Keratinocyte (primary cell): ENCODE results near the gene POLE3.

Experiments
- EZH2 ChIP-seq: IDR thresholded peaks from one replicate; pipeline ENCODE4 v1.6.1; 2012; ENCODE audit warnings: inconsistent platforms, mild to moderate bottlenecking, low read length, moderate library complexity
- TF ChIP-seq, protein P1 (sequence below), 3 experiments: IDR thresholded peaks in 1 of 3; conservative IDR thresholded peaks in 1 of 3; optimal IDR thresholded peaks in 1 of 3; 2 replicates in 2 of 3; 3 replicates in 1 of 3; pipeline versions ENCODE3 to v1.5.1; 2011; ENCODE audit warnings: low read length in 3 of 3, mild to moderate bottlenecking in 3 of 3, moderate library complexity in 2 of 3, control low read depth in 1 of 3, inconsistent platforms in 1 of 3; ENCODE audit not compliant: insufficient read depth in 2 of 3; ENCODE audit errors: extremely low read depth in 1 of 3

DNA sequence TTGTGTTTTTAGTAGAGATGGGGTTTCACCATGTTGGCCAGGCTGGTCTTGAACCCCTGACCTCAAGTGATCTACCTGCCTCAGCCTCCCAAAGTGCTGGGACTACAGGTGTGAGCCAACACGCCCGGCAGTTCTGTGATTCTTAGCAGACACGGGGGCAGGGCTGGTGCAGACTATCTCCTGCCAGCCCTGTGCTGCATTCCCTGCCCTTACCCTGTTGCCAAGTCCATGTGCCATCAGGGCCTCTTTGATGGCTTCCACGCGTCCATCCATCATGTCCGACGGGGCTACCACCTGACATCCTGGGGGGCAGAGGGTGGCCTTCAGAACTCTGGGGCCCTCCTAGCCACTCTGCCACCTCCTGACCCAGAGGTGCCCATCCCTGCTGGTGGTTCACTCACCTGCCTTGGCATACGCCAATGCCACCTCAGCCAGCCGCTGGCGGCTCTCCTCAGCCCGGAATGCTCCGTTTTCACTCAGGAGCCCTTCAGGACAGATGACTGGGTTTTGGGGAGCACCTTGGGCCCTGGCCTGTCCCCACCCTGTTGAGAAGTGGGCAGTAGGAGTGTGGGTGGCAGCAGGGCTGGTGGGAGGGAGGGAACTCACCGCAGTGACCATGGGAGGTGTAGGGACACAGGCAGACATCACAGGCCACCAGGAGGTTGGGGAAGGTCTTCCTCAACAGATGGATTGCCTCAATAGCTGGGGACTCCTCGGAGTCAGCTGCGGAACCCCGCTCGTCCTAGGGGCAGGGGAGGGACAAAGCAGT lies 20.1 kb downstream of the POLE3 start:
- TF ChIP-seq, protein P1, sequence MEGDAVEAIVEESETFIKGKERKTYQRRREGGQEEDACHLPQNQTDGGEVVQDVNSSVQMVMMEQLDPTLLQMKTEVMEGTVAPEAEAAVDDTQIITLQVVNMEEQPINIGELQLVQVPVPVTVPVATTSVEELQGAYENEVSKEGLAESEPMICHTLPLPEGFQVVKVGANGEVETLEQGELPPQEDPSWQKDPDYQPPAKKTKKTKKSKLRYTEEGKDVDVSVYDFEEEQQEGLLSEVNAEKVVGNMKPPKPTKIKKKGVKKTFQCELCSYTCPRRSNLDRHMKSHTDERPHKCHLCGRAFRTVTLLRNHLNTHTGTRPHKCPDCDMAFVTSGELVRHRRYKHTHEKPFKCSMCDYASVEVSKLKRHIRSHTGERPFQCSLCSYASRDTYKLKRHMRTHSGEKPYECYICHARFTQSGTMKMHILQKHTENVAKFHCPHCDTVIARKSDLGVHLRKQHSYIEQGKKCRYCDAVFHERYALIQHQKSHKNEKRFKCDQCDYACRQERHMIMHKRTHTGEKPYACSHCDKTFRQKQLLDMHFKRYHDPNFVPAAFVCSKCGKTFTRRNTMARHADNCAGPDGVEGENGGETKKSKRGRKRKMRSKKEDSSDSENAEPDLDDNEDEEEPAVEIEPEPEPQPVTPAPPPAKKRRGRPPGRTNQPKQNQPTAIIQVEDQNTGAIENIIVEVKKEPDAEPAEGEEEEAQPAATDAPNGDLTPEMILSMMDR (optimal IDR thresholded peaks at IDR 0.05 in 1 of 3, IDR thresholded peaks at IDR 0.05 in 1 of 3, conservative IDR thresholded peaks at IDR 0.05 in 1 of 3; ENCODE audit: extremely low read depth in 1 of 3, insufficient read depth in 2 of 3, low read length in 3 of 3) = no peak
- TF ChIP-seq EZH2 = no peak
